Suppressor macrophage treated with lipopolysaccharide for 4 hours (primary cell): ENCODE results near the gene MDFIC2.
"Not testable (repeated sequence)": the region's sequence is repeated elsewhere in the genome, so short reads cannot be mapped to it uniquely, and the experiment has no call there.

Experiments
- DNase-seq: peaks from one replicate; pipeline ENCODE4 v3.0.0-alpha.2; 2020

MDFIC2 gene

GRCh38 chr3:70250492-70250891, 61.9 kb downstream of the MDFIC2 start:
- DNase-seq: no peak

- no peak for DNase-seq
These were observed 62.8 kb downstream of the MDFIC2 start for GRCh38 chr3:70249509-70250160.

- DNase-seq: no peak
These were observed 63.6 kb downstream of the MDFIC2 start for GRCh38 chr3:70248856-70249255.

DNA sequence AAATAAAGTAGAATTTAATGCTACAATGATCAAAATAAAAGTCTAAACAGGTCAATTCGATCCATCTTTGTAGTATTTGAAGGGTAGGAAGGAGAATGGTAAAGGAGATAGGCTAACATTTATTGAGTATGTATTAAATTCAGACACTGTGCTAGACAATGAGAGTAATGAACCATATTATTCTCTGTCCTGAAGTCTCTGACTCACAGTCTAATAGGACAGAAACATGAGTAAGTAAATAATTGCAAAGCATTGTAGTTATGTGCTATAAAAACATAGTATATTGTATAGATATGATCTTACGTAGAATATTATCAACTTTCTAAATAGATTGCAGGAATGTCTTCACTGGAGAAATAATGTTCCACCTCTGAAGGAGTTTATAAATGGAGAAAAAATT, 64.5 kb downstream of the MDFIC2 start:
- DNase-seq: no peak

GRCh38 chr3:70245746-70246525, 66.5 kb downstream of the MDFIC2 start:
- no peak for DNase-seq

DNA sequence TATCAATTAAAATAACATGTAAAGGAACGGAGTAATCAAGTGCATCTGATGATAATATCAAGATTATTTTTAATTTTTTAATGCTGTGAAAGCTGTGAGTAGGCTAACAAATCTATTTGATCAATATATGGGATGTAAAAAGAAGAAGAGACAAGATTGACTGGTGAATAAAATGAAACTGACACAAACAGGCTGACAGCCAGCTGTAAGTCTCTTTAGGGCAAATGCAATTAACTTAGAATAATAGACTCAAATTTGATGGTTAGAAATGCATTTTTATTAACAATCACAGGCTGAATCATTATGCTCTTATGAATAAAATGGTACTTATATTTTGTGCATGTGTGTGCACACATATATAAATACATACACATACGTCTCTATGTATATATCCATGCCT, 68.0 kb downstream of the MDFIC2 start:
- no peak for DNase-seq

DNA sequence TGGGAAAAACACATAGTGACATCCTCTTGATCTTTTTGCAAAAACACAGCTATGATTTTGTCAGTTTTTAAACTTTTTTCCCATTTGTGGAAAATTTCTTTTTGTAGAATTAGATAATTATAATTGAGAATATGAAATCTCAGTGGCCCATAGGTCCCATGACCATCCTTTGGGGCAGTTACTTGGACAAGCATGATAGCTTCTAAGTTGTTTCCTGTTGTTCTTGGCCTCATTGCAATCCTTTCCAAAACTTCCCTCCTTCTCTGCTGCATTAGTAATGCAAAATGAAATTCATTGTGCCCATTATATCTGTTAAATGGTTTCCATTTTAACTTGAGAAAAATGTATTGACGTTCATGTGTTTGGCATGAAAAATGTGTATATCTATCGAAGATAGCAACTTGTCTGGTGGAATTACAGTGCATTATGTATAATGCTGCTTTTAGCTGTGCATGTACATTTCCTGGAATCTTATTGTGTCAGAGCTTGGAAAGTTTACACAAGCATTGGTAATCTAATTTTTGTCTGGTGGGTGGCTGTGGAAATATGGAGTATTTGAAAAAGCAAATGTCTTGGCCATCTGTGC, 70.0 kb downstream of the MDFIC2 start:
- no peak for DNase-seq

GRCh38 chr3:70233812-70234211, 78.6 kb downstream of the MDFIC2 start:
- DNase-seq: no peak

DNA sequence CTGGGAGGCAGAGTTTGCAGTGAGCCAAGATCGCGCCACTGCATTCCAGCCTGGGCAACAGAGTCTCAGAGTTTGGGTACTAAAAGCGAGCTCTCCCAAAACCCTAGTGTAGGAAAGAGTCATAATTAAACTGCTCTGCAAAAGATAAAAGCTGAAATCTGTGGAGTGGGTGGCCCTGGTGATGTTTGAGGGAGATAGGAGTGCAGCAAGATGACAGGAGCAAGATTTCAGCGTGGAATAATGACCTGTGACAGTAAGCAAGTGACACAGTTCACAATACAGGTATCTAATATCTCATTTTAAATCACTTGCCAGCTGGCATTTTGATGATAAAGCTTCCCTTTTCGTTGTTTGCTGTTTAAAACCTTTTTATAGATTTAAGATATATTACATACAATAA, 79.3 kb downstream of the MDFIC2 start:
- DNase-seq: no peak

- no peak for DNase-seq
These were observed 81.2 kb downstream of the MDFIC2 start for GRCh38 chr3:70231266-70231701.

DNA sequence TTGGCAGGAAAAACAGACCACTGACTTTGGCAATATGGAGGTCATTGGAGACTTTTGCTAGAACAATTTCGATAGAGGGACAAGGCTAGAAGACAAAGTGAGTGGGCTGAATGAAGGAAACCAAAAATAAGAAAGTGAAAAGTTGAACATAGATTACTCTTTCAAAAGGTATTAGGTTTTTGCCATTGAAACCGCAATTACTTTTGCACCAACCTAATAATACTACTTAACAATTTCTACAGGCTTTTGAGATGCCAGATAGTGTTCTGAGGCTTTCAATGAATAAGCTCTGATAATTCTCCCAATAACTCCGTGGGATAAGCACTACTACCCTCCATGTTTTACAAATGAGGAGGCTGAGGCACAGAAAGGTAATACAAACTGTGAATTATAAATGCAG, 85.0 kb downstream of the MDFIC2 start:
- DNase-seq: no peak

DNA sequence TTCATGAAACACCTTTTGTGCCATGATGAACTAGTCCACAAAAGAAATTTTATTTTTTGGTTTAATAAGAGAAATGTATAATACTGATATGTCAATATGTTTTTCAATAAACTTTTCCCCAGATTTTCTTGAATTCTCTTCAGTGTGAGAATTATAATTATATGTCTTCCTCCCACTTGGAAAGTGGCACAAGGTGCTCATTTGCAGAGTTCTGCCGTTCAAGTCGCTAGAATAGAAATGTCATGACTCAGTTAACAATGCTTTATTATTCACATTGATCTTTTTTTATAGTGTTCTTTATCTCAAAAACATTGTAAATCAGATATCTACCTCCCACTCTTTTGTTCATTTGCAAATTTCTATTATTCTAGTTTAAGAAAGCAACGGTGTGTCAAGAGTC, 87.3 kb downstream of the MDFIC2 start:
- no peak for DNase-seq

DNA sequence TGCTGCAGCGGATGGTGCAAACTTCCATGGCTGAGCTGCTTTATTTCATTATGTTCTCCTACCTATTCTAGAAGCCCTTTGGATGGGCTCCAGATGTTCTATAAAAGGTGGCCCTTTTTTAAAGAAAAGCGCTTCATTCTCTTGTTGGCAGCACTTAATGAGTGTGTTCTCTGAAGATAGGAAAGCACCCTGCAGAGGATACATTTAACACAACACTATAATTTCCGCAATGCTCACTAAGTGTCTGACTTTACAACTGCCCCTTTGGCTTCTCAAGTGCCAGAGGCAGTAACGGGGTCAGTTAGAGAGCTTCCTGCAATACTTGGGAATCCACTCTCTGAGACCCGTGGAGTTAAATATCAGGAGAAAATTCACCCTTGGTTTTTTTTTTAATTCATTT, 88.1 kb downstream of the MDFIC2 start:
- no peak for DNase-seq

GRCh38 chr3:70218471-70218870, 94.0 kb downstream of the MDFIC2 start:
- no peak for DNase-seq

GRCh38 chr3:70211274-70211673, 101.2 kb downstream of the MDFIC2 start:
- DNase-seq: not testable (repeated sequence)

GRCh38 chr3:70201975-70202374, 110.5 kb downstream of the MDFIC2 start:
- DNase-seq: no peak

- no peak for DNase-seq
These were observed 122.5 kb downstream of the MDFIC2 start for GRCh38 chr3:70189884-70190473.

DNA sequence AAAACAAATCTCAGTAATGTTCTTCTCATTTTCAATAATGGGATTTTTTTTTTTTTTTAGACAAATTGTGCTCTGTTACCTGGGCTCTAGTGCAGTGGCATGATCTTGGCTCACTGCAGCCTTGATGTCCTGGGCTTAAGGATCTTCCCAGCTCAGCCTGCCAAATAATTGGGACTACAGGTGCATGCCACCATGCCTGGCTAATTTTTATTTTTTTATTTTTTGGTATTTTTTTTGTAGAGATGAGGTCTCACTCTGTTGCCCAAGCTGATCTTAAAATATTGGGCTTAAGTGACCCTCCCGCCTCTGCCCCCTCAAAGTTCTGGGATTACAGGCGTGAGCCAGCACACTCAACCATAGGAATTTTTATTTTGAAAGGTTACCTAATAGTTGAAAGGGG, 126.2 kb downstream of the MDFIC2 start:
- no peak for DNase-seq

DNA sequence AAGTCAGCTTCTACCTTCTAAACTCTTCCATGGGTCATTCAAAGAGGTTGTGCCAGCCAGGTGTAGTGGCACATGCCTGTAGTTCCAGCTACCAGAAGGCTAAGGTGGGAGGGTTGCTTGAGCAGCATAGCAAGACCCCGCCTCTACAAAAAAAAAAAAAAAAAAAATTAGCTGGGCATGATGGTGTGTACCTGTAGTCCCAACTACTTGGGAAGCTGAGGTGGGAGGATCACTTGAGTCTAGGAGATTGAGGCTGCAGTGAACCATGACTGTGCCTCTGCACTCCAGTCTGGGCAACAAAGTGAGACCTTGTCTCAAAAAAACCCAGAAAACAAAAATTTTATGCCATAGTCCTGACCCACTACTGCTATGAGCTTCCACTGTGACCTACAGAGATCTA, 126.8 kb downstream of the MDFIC2 start:
- DNase-seq: no peak

- DNase-seq: no peak
These were observed 128.5 kb downstream of the MDFIC2 start for GRCh38 chr3:70183781-70184504.

GRCh38 chr3:70182166-70182565, 130.3 kb downstream of the MDFIC2 start:
- no peak for DNase-seq

DNA sequence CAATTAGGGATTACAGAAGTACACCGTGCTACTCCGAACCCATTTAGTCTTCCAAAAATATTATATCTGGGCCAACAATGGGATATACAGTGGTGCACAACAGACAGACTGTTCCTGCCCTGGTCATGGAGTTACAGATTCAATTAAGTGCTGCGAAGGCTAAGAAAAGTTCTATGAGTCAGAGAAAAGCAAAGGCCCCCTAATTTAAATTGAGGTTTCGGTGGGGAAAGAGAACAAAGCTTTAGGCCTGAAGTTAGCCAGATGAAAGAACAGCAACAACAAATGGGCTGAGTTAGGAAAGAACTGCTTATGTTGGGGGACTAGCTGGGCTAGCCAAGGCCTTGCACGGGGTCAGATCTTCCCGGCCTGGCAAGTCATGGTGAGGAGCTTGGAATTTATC, 131.8 kb downstream of the MDFIC2 start:
- no peak for DNase-seq

DNA sequence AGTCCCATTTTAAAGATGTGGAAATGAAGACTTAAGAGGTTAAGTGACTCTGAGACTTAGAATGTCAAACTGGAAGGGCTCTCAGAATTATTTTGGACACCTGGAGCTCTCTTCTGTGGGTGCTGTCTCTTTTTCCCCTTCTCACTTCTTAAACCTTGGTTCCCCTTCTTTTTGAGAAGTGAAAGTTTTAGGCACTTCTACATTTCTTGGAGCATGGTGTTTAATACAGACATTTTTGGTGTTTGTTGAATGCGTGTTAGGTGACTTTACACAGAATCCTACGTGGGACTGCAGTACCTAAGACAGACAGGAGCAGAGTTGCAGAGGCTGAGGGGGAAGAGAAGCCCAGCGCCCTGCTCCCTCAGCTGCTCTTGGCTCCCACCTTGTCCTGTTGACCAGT, 133.3 kb downstream of the MDFIC2 start:
- DNase-seq: no peak
